Endothelial cell of umbilical vein (primary cell): Measurements from ENCODE around the gene THAP11. TPM values are rescaled to one million over a fixed set of nuclear protein-coding genes. Genes with fewer than 3 reads are reported as not detected.

Experiments used
- BruUV-seq: library from RNA; stranded (reverse); fragments of 400-500 nt; replicated peaks from 2 replicates; lab custom pipeline; 2021; lab: Mats Ljungman, UMichigan
- CTCF ChIA-PET: fragments of 300-600, 350-600 bp; sonication (Branson Sonifier 250); formaldehyde crosslinking; loops from one replicate; lab custom pipeline; 2021; ENCODE audit warnings: antibody characterized with exemption, inconsistent platforms; lab: Charles Lee
- POLR2A ChIA-PET: fragments of 300-600, 350-600 bp; sonication (Branson Sonifier 250); formaldehyde crosslinking; loops from one replicate; lab custom pipeline; 2021; ENCODE audit warnings: antibody characterized with exemption, inconsistent platforms; lab: Charles Lee
- DNase-seq: peaks from one replicate; pipeline ENCODE4 v3.0.0-alpha.2; 2011; ENCODE audit warnings: low read depth, low spot score
- FAIRE-seq: peaks from 2 replicates; lab custom pipeline; 2011; peaks lifted over from hg19 to GRCh38; lab: Jason Lieb, UNC
- H2AFZ ChIP-seq: 2 replicates; pipeline ENCODE4 v1.6.0; 2012; ENCODE audit warnings: low read depth, low read length, control low read depth, inconsistent platforms
- H3K27ac ChIP-seq: 2 replicates; pipeline ENCODE4 v1.5.1; 2011; ENCODE audit warnings: low read depth, mild to moderate bottlenecking, control low read depth, low read length, moderate library complexity; ENCODE audit not compliant: insufficient read depth
- H3K27me3 ChIP-seq, 2 experiments: 2 replicates each; pipeline versions ENCODE4 v1.6.0 to v1.6.1; 2011; ENCODE audit warnings: low read length in 2 of 2, mixed read lengths in 1 of 2; ENCODE audit not compliant: control insufficient read depth in 2 of 2, insufficient read depth in 2 of 2
- H3K36me3 ChIP-seq, 2 experiments: 2 replicates in 1 of 2; 3 replicates in 1 of 2; pipeline ENCODE4 v1.5.1; 2011; ENCODE audit warnings: low read length in 2 of 2, mild to moderate bottlenecking in 1 of 2, moderate library complexity in 1 of 2; ENCODE audit not compliant: control insufficient read depth in 2 of 2, insufficient read depth in 2 of 2; ENCODE audit errors: extremely low read depth in 1 of 2
- H3K4me1 ChIP-seq: 3 replicates; pipeline ENCODE4 v1.5.1; 2011; ENCODE audit warnings: mild to moderate bottlenecking, low read length; ENCODE audit not compliant: control insufficient read depth, insufficient read depth; ENCODE audit errors: extremely low read depth
- H3K4me2 ChIP-seq: 2 replicates; pipeline ENCODE4 v1.6.1; 2011; ENCODE audit warnings: low read length, control low read depth, mixed read lengths; ENCODE audit not compliant: insufficient read depth
- H3K4me3 ChIP-seq, 3 experiments: fragments of 200-600 bp in 1 of 3; sonication (generic), shearing (Covaris generic) in 1 of 3; replicated peaks in 1 of 3; 2 replicates each; pipeline ENCODE4 v1.5.1; 2011 to 2016; ENCODE audit warnings: control low read depth in 3 of 3, low read length in 3 of 3, mild to moderate bottlenecking in 2 of 3, inconsistent platforms in 1 of 3, low read depth in 1 of 3, moderate library complexity in 1 of 3; ENCODE audit not compliant: insufficient read depth in 1 of 3
- H3K79me2 ChIP-seq: 2 replicates; pipeline ENCODE4 v1.6.0; 2012; ENCODE audit warnings: low read length, inconsistent platforms; ENCODE audit not compliant: control insufficient read depth, insufficient read depth
- H3K9ac ChIP-seq: replicated peaks from 2 replicates; pipeline ENCODE3; 2011; ENCODE audit warnings: low read length, control low read depth; ENCODE audit not compliant: insufficient read depth; ENCODE audit errors: extremely low read depth
- H3K9me1 ChIP-seq: replicated peaks from 3 replicates; pipeline ENCODE4 v1.6.0; 2011; ENCODE audit warnings: mild to moderate bottlenecking, low read length; ENCODE audit not compliant: control insufficient read depth, insufficient read depth; ENCODE audit errors: extremely low read depth
- H3K9me3 ChIP-seq: replicated peaks from 2 replicates; pipeline ENCODE4 v1.5.1; 2012; ENCODE audit warnings: low read length, inconsistent platforms; ENCODE audit not compliant: control insufficient read depth, insufficient read depth
- H4K20me1 ChIP-seq: replicated peaks from 2 replicates; pipeline ENCODE3; 2011; ENCODE audit warnings: mild to moderate bottlenecking, low read length; ENCODE audit not compliant: control insufficient read depth, insufficient read depth; ENCODE audit errors: extremely low read depth
- EZH2 ChIP-seq: IDR thresholded peaks from 2 replicates; pipeline ENCODE4 v1.6.1; 2012; ENCODE audit warnings: borderline replicate concordance, low read depth, mild to moderate bottlenecking, moderate library complexity, low read length, inconsistent platforms; ENCODE audit not compliant: severe bottlenecking
- FOS ChIP-seq: IDR thresholded peaks from 2 replicates; pipeline ENCODE4 v1.6.1; 2011; ENCODE audit warnings: mild to moderate bottlenecking, low read length, moderate library complexity, borderline replicate concordance; ENCODE audit not compliant: insufficient read depth
- GATA2 ChIP-seq: IDR thresholded peaks from 2 replicates; pipeline ENCODE4 v1.7.0; 2011; ENCODE audit warnings: low read depth, mild to moderate bottlenecking, moderate library complexity, mixed read lengths, low read length; ENCODE audit not compliant: insufficient read length, insufficient read depth
- JUN ChIP-seq: IDR thresholded peaks from 2 replicates; pipeline ENCODE4 v1.6.1; 2011; ENCODE audit warnings: borderline replicate concordance, low read depth; ENCODE audit not compliant: insufficient read length, insufficient read depth
- MYC ChIP-seq: IDR thresholded peaks from one replicate; pipeline ENCODE4 v1.6.1; 2011; ENCODE audit warnings: mild to moderate bottlenecking, low read depth, low read length
- POLR2A ChIP-seq: IDR thresholded peaks from 2 replicates; pipeline ENCODE4 v1.6.1; 2012; ENCODE audit warnings: low read depth, mild to moderate bottlenecking, control low read depth, low read length
- POLR2AphosphoS5 ChIP-seq: IDR thresholded peaks from 2 replicates; pipeline ENCODE4 v1.6.1; 2012; ENCODE audit warnings: low read depth, mild to moderate bottlenecking, control low read depth, low read length, moderate library complexity; ENCODE audit not compliant: insufficient read depth
- dilution Hi-C: fragments of 300-500 bp; cut with MboI; formaldehyde crosslinking; loops from one replicate; pipeline ENCODE4 v1.15.0; 2019; ENCODE audit warnings: low sequenced_read_pairs; ENCODE audit not compliant: extremely low pct_ligation_motif_present
- intact Hi-C: fragments of 100-400 bp; cut with micrococcal nuclease; formaldehyde crosslinking; loops from one replicate; pipeline ENCODE4 v1.10.0; 2022
- polyA plus RNA-seq, 4 experiments: library from polyadenylated mRNA; depleted of rRNA in 3 of 4; stranded (reverse) in 3 of 4; unstranded in 1 of 4; fragments of >200 nt; gene quantifications; 2 replicates each; pipeline versions ENCODE4 v1.2.1 to v1.2.3, GENCODE V29; 2011 to 2012; ENCODE audit warnings: missing spikeins in 1 of 4
- total RNA-seq: library from RNA; stranded (reverse); gene quantifications from 2 replicates; pipeline ENCODE4 v1.2.3, GENCODE V29; 2021
- TF ChIP-seq, protein P1 (sequence below), 2 donors: IDR thresholded peaks; 1 replicate in 1 of 2; 2 replicates in 1 of 2; pipeline ENCODE4 v1.5.1; 2011; ENCODE audit warnings: low read length in 2 of 2, mild to moderate bottlenecking in 2 of 2, moderate library complexity in 2 of 2, control low read depth in 1 of 2, inconsistent platforms in 1 of 2, low read depth in 1 of 2; ENCODE audit not compliant: insufficient read depth in 1 of 2; ENCODE audit errors: extremely low read depth in 1 of 2
- TF ChIP-seq, protein P2 (sequence below): IDR thresholded peaks from 2 replicates; pipeline ENCODE4 v1.6.1; 2011; ENCODE audit not compliant: insufficient read depth, insufficient read length

The THAP11 gene
- total and polyA plus RNA-seq, 2 donors (not counting 3 experiments of a cell fraction or from before 2014, with no cell fraction given): 24.0 to 25.9 TPM

DNA sequence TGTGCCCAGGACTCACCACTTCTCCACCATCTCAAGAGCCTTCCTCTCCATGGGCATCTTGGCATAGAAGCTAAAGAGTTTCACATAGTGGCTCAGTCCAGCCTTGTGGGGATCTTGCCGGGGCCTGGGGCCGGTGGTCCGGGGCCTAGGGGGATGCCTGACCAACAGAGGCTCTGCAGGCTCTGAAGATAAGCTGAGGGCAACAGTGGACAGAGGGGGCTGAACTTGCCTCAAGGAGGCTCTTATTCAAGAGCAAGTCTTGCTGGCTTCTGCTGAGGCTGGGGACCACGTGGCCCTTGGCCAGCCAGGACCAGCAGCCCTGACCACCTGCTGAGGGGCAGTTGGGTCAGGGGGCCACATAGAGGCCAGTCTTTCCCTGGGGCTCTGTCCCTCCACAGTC, 13.5 kb upstream of the THAP11 start:
- H3K9me1 ChIP-seq: no peaks in the 10 kb centered on the region
- peaks cover 11% of the 10 kb centered on the region for H3K79me2 ChIP-seq
- H4K20me1 ChIP-seq: no peaks in the 10 kb centered on the region
- no peak overlapping the region for H2AFZ ChIP-seq
- no peak overlapping the region for H3K27ac ChIP-seq
- TF ChIP-seq GATA2: no peak
- TF ChIP-seq POLR2A: no peak
- TF ChIP-seq FOS: no peak
- TF ChIP-seq, protein P1, sequence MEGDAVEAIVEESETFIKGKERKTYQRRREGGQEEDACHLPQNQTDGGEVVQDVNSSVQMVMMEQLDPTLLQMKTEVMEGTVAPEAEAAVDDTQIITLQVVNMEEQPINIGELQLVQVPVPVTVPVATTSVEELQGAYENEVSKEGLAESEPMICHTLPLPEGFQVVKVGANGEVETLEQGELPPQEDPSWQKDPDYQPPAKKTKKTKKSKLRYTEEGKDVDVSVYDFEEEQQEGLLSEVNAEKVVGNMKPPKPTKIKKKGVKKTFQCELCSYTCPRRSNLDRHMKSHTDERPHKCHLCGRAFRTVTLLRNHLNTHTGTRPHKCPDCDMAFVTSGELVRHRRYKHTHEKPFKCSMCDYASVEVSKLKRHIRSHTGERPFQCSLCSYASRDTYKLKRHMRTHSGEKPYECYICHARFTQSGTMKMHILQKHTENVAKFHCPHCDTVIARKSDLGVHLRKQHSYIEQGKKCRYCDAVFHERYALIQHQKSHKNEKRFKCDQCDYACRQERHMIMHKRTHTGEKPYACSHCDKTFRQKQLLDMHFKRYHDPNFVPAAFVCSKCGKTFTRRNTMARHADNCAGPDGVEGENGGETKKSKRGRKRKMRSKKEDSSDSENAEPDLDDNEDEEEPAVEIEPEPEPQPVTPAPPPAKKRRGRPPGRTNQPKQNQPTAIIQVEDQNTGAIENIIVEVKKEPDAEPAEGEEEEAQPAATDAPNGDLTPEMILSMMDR (IDR thresholded peaks at IDR 0.05; ENCODE audit: extremely low read depth in 1 of 2, insufficient read depth in 1 of 2, low read depth in 1 of 2, low read length in 2 of 2): no peak
- no peak for TF ChIP-seq JUN
- TF ChIP-seq, protein P2, sequence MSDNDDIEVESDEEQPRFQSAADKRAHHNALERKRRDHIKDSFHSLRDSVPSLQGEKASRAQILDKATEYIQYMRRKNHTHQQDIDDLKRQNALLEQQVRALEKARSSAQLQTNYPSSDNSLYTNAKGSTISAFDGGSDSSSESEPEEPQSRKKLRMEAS: no peak
- TF ChIP-seq POLR2AphosphoS5: no peak
- TF ChIP-seq EZH2: no peak
- TF ChIP-seq MYC: no peak
- intact Hi-C loops: no loop called here
- ChIA-PET POLR2A (no interaction called here), CTCF (interaction anchor here (0.8 to 3.9 kb wide), 2 partner anchors 12 to 13 kb away, joined by 4 to 31 read pairs; no protein-coding TSS in a partner anchor)
- H3K4me1 ChIP-seq: peaks cover 7% of the 10 kb centered on the region
- H3K27me3 ChIP-seq: no peaks in the 10 kb centered on the region
- FAIRE-seq (no peak), DNase-seq (no peak)
- H3K4me2 ChIP-seq: no peak overlapping the region
- no peak overlapping the region for H3K9ac ChIP-seq
- H3K36me3 ChIP-seq: peaks cover 4 to 37% of the 10 kb centered on the region in 2 experiments
- dilution Hi-C loops: no loop called here
- no peaks in the 10 kb centered on the region for H3K9me3 ChIP-seq
- H3K4me3 ChIP-seq: no peak overlapping the region
- BruUV-seq: no TSS peak
